IMR-90 (cell line): ENCODE data around the gene PYCR2. TPM values are rescaled to one million over a fixed set of nuclear protein-coding genes. Genes with fewer than 3 reads are reported as not detected.

Experiments
- ATAC-seq: fragments of 200-7000 bp; cut with Tn5 transposase; 2 replicates; pipeline ENCODE4 v1.9.1; 2020; ENCODE audit warnings: low read depth, mild to moderate bottlenecking, moderate library complexity
- BruUV-seq: library from RNA; stranded (reverse); fragments of 400-500 nt; replicated peaks from 2 replicates; lab custom pipeline; 2021; lab: Mats Ljungman, UMichigan
- CTCF ChIA-PET: fragments of 300-600 bp; formaldehyde crosslinking; extraction: SDS; loops from one replicate; lab custom pipeline; 2021; ENCODE audit warnings: antibody characterized with exemption; lab: Yijun Ruan, JAX
- POLR2A ChIA-PET: fragments of 300-600 bp; sonication (Branson Sonifier 250); formaldehyde crosslinking; loops from one replicate; lab custom pipeline; 2022; ENCODE audit warnings: antibody characterized with exemption; ENCODE audit not compliant: unreplicated experiment; lab: Charles Lee
- DNase-seq: peaks from one replicate; pipeline ENCODE4 v3.0.0; 2013
- H2AFZ ChIP-seq: replicated peaks from 2 replicates; pipeline ENCODE3; 2013; ENCODE audit warnings: low read length, mild to moderate bottlenecking; ENCODE audit not compliant: poor library complexity
- H2AK5ac ChIP-seq: 2 replicates; pipeline ENCODE4 v1.6.1; 2013; ENCODE audit warnings: low read depth, low read length, inconsistent platforms
- H2AK9ac ChIP-seq: replicated peaks from 2 replicates; pipeline ENCODE3; 2013; ENCODE audit warnings: mild to moderate bottlenecking, low read depth, low read length, moderate library complexity; ENCODE audit not compliant: poor library complexity
- H2BK120ac ChIP-seq: 2 replicates; pipeline ENCODE4 v1.6.1; 2013; ENCODE audit warnings: low read depth, low read length, inconsistent platforms
- H2BK15ac ChIP-seq: 3 replicates; pipeline ENCODE4 v1.6.1; 2013; ENCODE audit warnings: low read depth, low read length, inconsistent platforms
- H2BK20ac ChIP-seq: 2 replicates; pipeline ENCODE4 v1.6.1; 2013; ENCODE audit warnings: low read depth, mild to moderate bottlenecking, inconsistent platforms, low read length, moderate library complexity
- H2BK5ac ChIP-seq: 2 replicates; pipeline ENCODE4 v1.6.1; 2013; ENCODE audit warnings: mild to moderate bottlenecking, low read depth, low read length, inconsistent platforms; ENCODE audit not compliant: poor library complexity, severe bottlenecking
- H3K14ac ChIP-seq: replicated peaks from 2 replicates; pipeline ENCODE4 v1.6.1; 2013; ENCODE audit warnings: low read depth, low read length, inconsistent platforms
- H3K18ac ChIP-seq: 2 replicates; pipeline ENCODE4 v1.6.1; 2013; ENCODE audit warnings: low read depth, low read length, control low read depth
- H3K23ac ChIP-seq: 2 replicates; pipeline ENCODE4 v1.6.1; 2013; ENCODE audit warnings: low read depth, low read length, inconsistent platforms
- H3K27ac ChIP-seq: 2 replicates; pipeline ENCODE4 v1.5.1; 2013; ENCODE audit warnings: mild to moderate bottlenecking, control low read depth, low read length; ENCODE audit not compliant: insufficient read depth
- H3K27me3 ChIP-seq: 2 replicates; pipeline ENCODE4 v1.6.1; 2013; ENCODE audit warnings: low read length; ENCODE audit not compliant: control insufficient read depth, insufficient read depth
- H3K36me3 ChIP-seq: 2 replicates; pipeline ENCODE4 v1.6.1; 2013; ENCODE audit warnings: low read length, mixed read lengths; ENCODE audit not compliant: control insufficient read depth, insufficient read depth
- H3K4ac ChIP-seq: 2 replicates; pipeline ENCODE4 v1.6.1; 2013; ENCODE audit warnings: low read depth, low read length, inconsistent platforms
- H3K4me1 ChIP-seq: 2 replicates; pipeline ENCODE4 v1.6.1; 2013; ENCODE audit warnings: low read length, mixed read lengths; ENCODE audit not compliant: control insufficient read depth, insufficient read depth
- H3K4me2 ChIP-seq: 2 replicates; pipeline ENCODE4 v1.6.1; 2013; ENCODE audit warnings: low read depth, mild to moderate bottlenecking, control low read depth, low read length, moderate library complexity
- H3K4me3 ChIP-seq: 2 replicates; pipeline ENCODE4 v1.5.1; 2013; ENCODE audit warnings: low read depth, mild to moderate bottlenecking, control low read depth, low read length, moderate library complexity; ENCODE audit not compliant: insufficient read depth
- H3K56ac ChIP-seq: 2 replicates; pipeline ENCODE4 v1.6.1; 2013; ENCODE audit warnings: low read length, inconsistent platforms; ENCODE audit not compliant: insufficient read depth; ENCODE audit errors: extremely low read depth
- H3K79me1 ChIP-seq, 2 experiments: 2 replicates each; pipeline ENCODE4 v1.6.1; 2013; ENCODE audit warnings: low read length in 2 of 2, inconsistent platforms in 1 of 2, low read depth in 1 of 2
- H3K9ac ChIP-seq: 2 replicates; pipeline ENCODE4 v1.6.1; 2013; ENCODE audit warnings: low read depth, low read length, control low read depth
- H3K9me1 ChIP-seq: 2 replicates; pipeline ENCODE4 v1.6.1; 2013; ENCODE audit warnings: low read length, inconsistent platforms; ENCODE audit not compliant: insufficient read depth
- H3K9me3 ChIP-seq: 2 replicates; pipeline ENCODE4 v1.6.1; 2013; ENCODE audit warnings: low read length; ENCODE audit not compliant: control insufficient read depth, insufficient read depth
- H4K20me1 ChIP-seq: 2 replicates; pipeline ENCODE4 v1.6.1; 2013; ENCODE audit warnings: low read length, inconsistent platforms; ENCODE audit not compliant: insufficient read depth
- H4K5ac ChIP-seq: 2 replicates; pipeline ENCODE4 v1.6.1; 2013; ENCODE audit warnings: mild to moderate bottlenecking, low read depth, low read length, control low read depth
- H4K8ac ChIP-seq, 2 experiments: 2 replicates each; pipeline ENCODE4 v1.6.1; 2013; ENCODE audit warnings: low read depth in 2 of 2, low read length in 2 of 2, control low read depth in 1 of 2, inconsistent platforms in 1 of 2
- H4K91ac ChIP-seq: 2 replicates; pipeline ENCODE4 v1.6.1; 2013; ENCODE audit warnings: low read depth, low read length, inconsistent platforms; ENCODE audit not compliant: insufficient read depth
- BHLHE40 ChIP-seq: fragments of 150-350 bp; IDR thresholded peaks from 2 replicates; pipeline ENCODE4 v1.6.1; 2016; ENCODE audit warnings: mild to moderate bottlenecking, low read depth, low read length
- CEBPB ChIP-seq: IDR thresholded peaks from 2 replicates; pipeline ENCODE4 v1.6.1; 2012; ENCODE audit warnings: low read depth, low read length, improper control_type of control experiment
- CHD1 ChIP-seq: IDR thresholded peaks from 2 replicates; pipeline ENCODE4 v1.6.1; 2012; ENCODE audit warnings: low read depth, low read length, improper control_type of control experiment
- CTCF ChIP-seq: conservative IDR thresholded peaks from 2 replicates; pipeline ENCODE4 v1.5.1; 2012; ENCODE audit warnings: mild to moderate bottlenecking, low read depth, low read length, improper control_type of control experiment
- ELK1 ChIP-seq: fragments of 150-350 bp; IDR thresholded peaks from 2 replicates; pipeline ENCODE4 v1.6.1; 2016; ENCODE audit warnings: low read depth, mild to moderate bottlenecking, low read length, moderate library complexity, borderline replicate concordance
- FOS ChIP-seq: fragments of 150-350 bp; IDR thresholded peaks from 2 replicates; pipeline ENCODE4 v1.6.1; 2016; ENCODE audit warnings: low read depth, low read length
- MAFK ChIP-seq: IDR thresholded peaks from 2 replicates; pipeline ENCODE4 v1.6.1; 2012; ENCODE audit warnings: low read depth, low read length, improper control_type of control experiment
- MAZ ChIP-seq: IDR thresholded peaks from 2 replicates; pipeline ENCODE4 v1.6.1; 2012; ENCODE audit warnings: low read depth, mild to moderate bottlenecking, low read length, improper control_type of control experiment, moderate library complexity, borderline replicate concordance
- MXI1 ChIP-seq: IDR thresholded peaks from 2 replicates; pipeline ENCODE4 v1.6.1; 2012; ENCODE audit warnings: low read depth, mild to moderate bottlenecking, low read length, moderate library complexity, borderline replicate concordance
- NFE2L2 ChIP-seq: fragments of 150-350 bp; IDR thresholded peaks from 2 replicates; pipeline ENCODE4 v1.6.1; 2016; ENCODE audit warnings: low read depth, mild to moderate bottlenecking, low read length
- POLR2A ChIP-seq: IDR thresholded peaks from 2 replicates; pipeline ENCODE4 v1.6.1; 2012; ENCODE audit warnings: mild to moderate bottlenecking, low read depth, low read length
- RAD21 ChIP-seq: IDR thresholded peaks from 2 replicates; pipeline ENCODE4 v1.6.1; 2012; ENCODE audit warnings: low read length, improper control_type of control experiment
- RFX5 ChIP-seq: IDR thresholded peaks from 2 replicates; pipeline ENCODE4 v1.8.0; 2012; ENCODE audit warnings: low read depth, mild to moderate bottlenecking, low read length, moderate library complexity
- SMC3 ChIP-seq: fragments of 150-350 bp; IDR thresholded peaks from 2 replicates; pipeline ENCODE4 v1.6.1; 2016; ENCODE audit warnings: low read depth, mild to moderate bottlenecking, antibody characterized with exemption, low read length, moderate library complexity
- USF2 ChIP-seq: fragments of 150-350 bp; IDR thresholded peaks from 2 replicates; pipeline ENCODE4 v1.6.1; 2017; ENCODE audit warnings: mild to moderate bottlenecking, antibody characterized with exemption, low read length, low read depth
- WGBS, 2 experiments: methylation state at CpG; one replicate each; pipeline versions ENCODE4 v1.1.5 to v1.1.7; 2013; ENCODE audit warnings: missing lambda C conversion rate in 2 of 2; ENCODE audit not compliant: insufficient read length in 1 of 2; ENCODE audit errors: extremely low coverage in 2 of 2; 5-methylcytosine and 5-hydroxymethylcytosine counted together
- dilution Hi-C: fragments of 300-500 bp; cut with HindIII; formaldehyde crosslinking; loops from one replicate; pipeline ENCODE4 v1.14.3; 2018; ENCODE audit warnings: low sequenced_read_pairs; ENCODE audit not compliant: unreplicated experiment
- in situ Hi-C: fragments of 300-500 bp; cut with MboI; formaldehyde crosslinking; loops from 3 replicates; pipeline ENCODE4 v1.14.3; 2019; ENCODE audit warnings: low sequenced_read_pairs, inconsistent platforms, mixed read lengths
- intact Hi-C: fragments of 100-400 bp; cut with micrococcal nuclease; formaldehyde crosslinking; loops from 2 replicates; pipeline ENCODE4 v1.10.0; 2022
- polyA plus RNA-seq, 3 experiments: library from polyadenylated mRNA; depleted of rRNA; stranded (reverse); fragments of >200 nt; gene quantifications; 2 replicates each; pipeline ENCODE4 v1.2.3, GENCODE V29; 2012; ENCODE audit warnings: low replicate concordance in 1 of 3
- total RNA-seq: library from RNA; depleted of rRNA; stranded (reverse); fragments of >200 nt; gene quantifications from 2 replicates; pipeline ENCODE4 v1.2.3, GENCODE V29; 2012

Gene PYCR2
- total and polyA plus RNA-seq, 2 of the 4 experiments (the other 2 are of a cell fraction): 34.4 to 68.1 TPM

GRCh38 chr1:225946082-225946620 lies 22.1 kb upstream of the PYCR2 start:
- Histone ChIP-seq H3K9me1 (no peaks in the 10 kb centered on the region; the same call in 1 of the 2 replicates), H3K27me3 (peaks cover 42% of the 10 kb centered on the region), H2BK15ac (no peak overlapping the region), H3K36me3 (no peaks in the 10 kb centered on the region), H4K5ac (no peak overlapping the region), H3K14ac (no peak overlapping the region), H2AK9ac (no peak overlapping the region), H3K56ac (no peak overlapping the region), H3K4me2 (no peak overlapping the region), H2BK120ac (no peak overlapping the region), H4K8ac (no peak overlapping the region), H3K27ac (no peak overlapping the region), H3K79me1 (no peaks in the 10 kb centered on the region), H2BK5ac (no peak overlapping the region), H4K20me1 (no peaks in the 10 kb centered on the region), H4K91ac (no peak overlapping the region), H3K23ac (no peak overlapping the region), H2AK5ac (no peak overlapping the region), H3K18ac (no peak overlapping the region), H3K4me1 (no peaks in the 10 kb centered on the region), H2AFZ (no peak overlapping the region), H2BK20ac (no peak overlapping the region), H3K9me3 (no peaks in the 10 kb centered on the region), H3K4ac (no peak overlapping the region), H3K4me3 (no peak overlapping the region), H3K9ac (no peak overlapping the region)
- dilution Hi-C loops: no loop called here
- no TSS peak for BruUV-seq
- 86% methylated on average over 1 of the region's 4 CpGs; no CpG with 5 or more reads in 1 of the 2 experiments for WGBS, 2 experiments
- ATAC-seq: no peak
- intact Hi-C loops: no loop called here
- ChIA-PET POLR2A (no interaction called here), CTCF (interaction anchor here (1.1 kb wide), 1 partner anchor 15 kb away, joined by 3 read pairs; no protein-coding TSS in a partner anchor)
- TF ChIP-seq POLR2A (no peak), CHD1 (no peak), MXI1 (no peak), SMC3 (no peak), FOS (no peak), MAFK (no peak), RFX5 (no peak), BHLHE40 (no peak), ELK1 (no peak), CEBPB (no peak), CTCF (no peak), RAD21 (no peak), NFE2L2 (no peak), MAZ (no peak), USF2 (no peak)
- DNase-seq: no peak
- in situ Hi-C loops: no loop called here
